8988T (cell line): ENCODE measurements around the gene ZCCHC10.
"Not testable (repeated sequence)": the region's sequence is repeated elsewhere in the genome, so short reads cannot be mapped to it uniquely, and the experiment has no call there.

Source experiments
- DNase-seq: peaks from one replicate; pipeline ENCODE4 v3.0.0; 2011

The ZCCHC10 gene

DNA sequence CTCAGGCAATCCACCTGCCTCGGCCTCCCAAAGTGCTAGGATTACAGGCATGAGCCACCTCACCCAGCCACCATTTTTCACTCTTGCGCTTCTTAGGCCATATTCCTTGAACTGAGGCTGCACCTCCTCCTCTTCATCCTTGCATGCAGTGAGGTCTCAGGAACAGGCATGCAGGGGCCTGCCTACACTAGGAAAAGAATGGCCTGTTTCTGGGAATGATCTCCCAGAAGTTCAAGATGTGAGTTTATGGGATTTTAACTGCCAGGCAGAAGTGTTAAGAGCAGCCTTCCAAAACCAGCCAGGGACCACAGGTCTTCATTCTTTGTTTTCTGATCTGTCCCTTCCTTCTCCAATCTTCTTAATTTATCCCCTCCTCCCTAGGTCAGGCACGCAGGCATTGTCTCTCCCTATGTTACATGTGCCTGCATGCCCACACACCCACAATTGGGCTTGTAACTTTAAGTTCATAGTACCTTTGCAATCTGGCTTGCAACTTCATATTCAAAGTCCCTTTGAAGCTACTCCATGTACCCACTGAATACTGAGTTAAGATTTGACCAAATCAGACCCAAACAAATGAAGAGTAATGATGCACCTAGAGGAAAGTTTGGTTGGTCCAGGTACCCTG lies 14.9 kb upstream of the ZCCHC10 start:
- no peak for DNase-seq

GRCh38 chr5:133036677-133037076 lies 10.3 kb upstream of the ZCCHC10 start:
- DNase-seq, result not testable (repeated sequence)

GRCh38 chr5:133035224-133035623 lies 8.9 kb upstream of the ZCCHC10 start:
- no peak for DNase-seq

- DNase-seq, result no peak
Observed at GRCh38 chr5:133034064-133034463, 7.7 kb upstream of the ZCCHC10 start.

DNA sequence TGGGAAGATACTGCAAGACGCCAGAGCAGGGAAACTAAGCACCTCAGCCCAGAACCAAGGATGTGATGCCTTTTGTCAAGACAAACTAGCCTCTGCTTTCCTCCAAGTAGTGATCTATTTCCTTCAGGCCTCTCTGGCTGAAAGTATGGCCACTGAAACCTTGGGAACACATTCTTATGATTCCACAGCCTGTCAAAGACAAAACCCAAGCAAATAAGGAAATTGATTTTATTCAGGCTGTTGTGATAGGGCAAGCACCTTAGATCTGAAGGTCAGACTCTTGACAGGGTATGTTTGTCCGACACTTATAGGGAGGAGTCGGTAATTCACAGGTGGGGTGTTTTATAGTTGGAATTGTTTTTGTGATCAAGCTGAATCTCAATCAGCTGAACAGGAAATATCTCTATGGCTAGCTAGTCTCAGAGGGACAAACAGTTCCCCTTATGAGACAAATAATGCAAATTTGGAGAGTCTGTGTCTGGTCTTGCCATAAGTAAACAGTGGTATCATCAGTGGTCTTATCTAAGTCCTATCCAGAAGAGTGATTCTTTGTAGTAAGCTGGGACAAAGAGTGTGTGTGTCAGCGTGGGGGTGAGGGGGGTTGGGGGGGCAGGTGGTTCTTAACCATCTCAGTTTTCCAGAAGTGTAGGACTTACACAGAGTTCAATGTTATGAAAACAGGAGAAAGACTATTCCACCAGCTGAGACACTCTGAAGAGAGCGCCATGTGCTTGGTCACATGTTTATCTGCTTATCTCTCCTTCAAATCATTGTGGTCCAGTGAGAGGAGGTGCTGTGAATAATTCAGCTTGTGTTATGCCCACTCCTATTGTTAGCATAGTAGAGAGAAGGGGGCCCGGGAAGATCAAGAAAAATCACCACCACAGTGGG lies 6.7 kb upstream of the ZCCHC10 start:
- DNase-seq, result no peak

DNA sequence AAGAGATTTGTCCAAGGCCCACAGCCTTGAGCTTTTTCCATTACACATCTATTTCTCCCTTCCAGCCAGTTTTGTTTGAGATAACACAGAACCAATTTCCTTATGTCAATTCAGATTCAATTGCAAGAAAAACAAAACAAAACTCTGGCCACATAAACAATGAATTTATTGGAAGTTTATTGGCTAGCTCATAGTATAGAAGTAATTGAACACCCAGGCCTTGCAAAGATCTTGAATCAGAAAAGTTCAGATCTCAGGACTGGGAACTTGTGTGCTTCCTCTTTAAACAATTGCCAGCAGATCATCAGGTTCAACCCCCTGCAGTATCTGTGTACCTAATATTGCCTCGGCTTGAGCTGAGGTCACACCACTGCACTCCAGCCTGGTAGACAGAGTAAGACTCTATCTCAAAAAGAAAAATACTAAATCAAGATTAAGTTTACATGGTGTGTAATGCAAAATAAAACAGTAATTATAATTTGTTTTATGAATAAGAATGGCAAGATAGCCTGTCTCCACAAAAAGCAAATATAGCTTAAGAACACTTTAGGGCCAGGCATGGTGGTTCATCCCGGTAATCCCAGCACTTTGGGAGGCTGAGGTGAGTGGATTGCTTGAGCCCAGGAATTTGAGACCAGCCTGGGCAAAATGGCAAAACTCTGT lies 4.1 kb upstream of the ZCCHC10 start:
- DNase-seq, result no peak

DNA sequence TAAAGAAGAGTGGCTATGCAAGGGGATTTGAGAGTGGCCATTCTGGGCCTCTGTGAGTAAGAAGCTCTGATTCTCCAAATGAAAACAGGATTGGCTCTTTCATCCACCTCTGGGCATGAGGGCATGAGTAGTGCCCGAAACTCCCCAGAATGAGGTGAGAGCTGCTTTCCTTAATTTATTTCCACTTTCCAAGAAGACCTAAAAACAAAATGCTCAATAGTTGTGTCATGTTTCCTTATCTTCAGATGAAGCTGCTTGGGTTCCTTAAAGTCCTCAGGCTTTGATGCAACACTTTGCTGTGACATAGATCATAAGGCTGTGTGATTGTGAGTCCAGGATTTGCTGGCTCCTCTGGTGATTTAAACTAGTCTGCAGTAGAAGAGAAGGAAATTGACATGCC lies 3.1 kb upstream of the ZCCHC10 start:
- DNase-seq, result no peak

DNA sequence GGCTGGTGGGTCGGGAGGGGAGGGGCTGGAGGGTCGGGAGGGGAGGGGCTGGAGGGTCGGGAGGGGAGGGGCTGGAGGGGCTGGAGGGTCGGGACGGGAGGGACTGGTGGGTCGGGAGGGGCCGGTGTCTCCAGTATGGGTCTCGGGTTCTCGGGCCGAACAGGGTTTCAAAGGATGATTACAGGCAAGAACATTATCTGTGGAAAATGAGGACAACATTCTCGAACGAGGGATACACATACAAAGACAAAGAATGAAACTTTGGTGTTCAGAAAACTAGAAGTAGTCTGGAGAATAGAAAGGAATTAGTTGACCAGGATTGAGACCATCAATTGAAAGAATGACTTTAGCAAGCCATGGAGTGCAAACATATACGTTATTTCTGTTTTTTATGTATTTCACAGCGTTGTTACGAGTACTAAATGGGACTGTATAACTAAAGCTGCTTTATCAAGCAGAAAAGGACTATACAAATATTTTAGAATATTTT lies 360 bp upstream of the ZCCHC10 start:
- DNase-seq, result no peak

GRCh38 chr5:133019471-133019870 lies 6.9 kb downstream of the ZCCHC10 start:
- not testable (repeated sequence) for DNase-seq

GRCh38 chr5:133017964-133018363 lies 8.4 kb downstream of the ZCCHC10 start:
- no peak for DNase-seq

DNA sequence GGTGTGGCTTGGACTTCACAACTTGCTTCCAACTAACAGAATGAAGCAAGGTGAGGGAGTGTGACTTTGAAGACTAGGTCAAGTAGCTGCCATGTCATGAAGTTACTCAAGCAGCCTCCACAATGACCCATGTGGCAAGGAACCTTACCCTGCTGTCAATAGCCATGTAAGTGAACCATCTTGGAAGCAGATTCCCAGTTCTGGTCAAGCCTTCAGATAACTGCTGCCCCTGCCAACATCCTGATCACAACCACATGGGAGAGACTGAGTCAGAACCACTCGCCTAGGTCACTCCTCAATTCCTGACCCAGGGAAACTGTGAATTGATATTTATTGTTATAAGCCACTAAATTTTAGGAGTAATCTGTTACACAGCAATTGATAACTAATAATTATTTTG lies 10.9 kb downstream of the ZCCHC10 start:
- DNase-seq, result no peak

DNA sequence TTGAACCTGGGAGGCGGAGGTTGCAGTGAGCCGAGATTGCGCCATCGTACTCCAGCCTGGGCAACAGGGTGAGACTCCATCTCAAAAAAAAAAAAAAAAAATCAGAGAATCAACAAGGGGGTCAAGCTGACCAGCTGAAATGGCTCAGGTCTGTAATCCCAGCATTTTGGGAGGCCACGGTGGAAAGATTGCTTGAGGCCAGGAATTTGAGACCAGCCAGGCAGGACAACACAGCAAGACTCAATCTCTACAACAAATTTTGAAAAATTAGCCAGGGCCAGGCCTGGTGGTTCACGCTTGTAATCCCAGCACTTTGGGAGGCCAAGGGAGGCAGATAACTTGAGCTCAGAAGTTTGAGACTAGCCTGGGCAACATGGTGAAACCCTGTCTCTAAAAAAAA lies 17.9 kb downstream of the ZCCHC10 start:
- not testable (repeated sequence) for DNase-seq

- DNase-seq, result no peak
Observed at GRCh38 chr5:133006653-133007052, 19.7 kb downstream of the ZCCHC10 start.

GRCh38 chr5:132999246-132999645 lies 27.1 kb downstream of the ZCCHC10 start:
- no peak for DNase-seq

DNA sequence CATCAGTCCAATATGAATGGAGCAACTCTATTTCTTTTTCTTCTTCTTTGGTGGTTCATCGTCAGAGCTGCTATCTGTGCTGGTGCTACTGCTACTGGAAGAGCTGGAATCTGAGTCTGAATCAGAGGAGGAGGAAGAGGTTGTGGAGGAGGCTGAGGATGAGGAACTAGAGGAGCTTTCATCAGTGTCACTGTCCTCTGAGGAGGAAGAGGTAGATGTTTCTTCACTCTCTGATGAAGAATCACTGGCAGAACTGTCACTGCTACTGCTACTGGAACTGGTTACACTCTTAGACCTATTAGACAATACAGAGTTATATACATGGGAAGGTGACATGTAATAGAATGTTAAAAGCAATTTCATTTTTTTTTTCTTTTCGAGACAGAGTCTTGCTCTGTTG lies 27.8 kb downstream of the ZCCHC10 start:
- DNase-seq, result no peak

GRCh38 chr5:132996307-132996706 lies 30.0 kb downstream of the ZCCHC10 start:
- DNase-seq, result no peak

GRCh38 chr5:132987531-132988408 lies 38.6 kb downstream of the ZCCHC10 start:
- DNase-seq, result no peak

GRCh38 chr5:132982971-132983370 lies 43.4 kb downstream of the ZCCHC10 start:
- DNase-seq, result not testable (repeated sequence)

DNA sequence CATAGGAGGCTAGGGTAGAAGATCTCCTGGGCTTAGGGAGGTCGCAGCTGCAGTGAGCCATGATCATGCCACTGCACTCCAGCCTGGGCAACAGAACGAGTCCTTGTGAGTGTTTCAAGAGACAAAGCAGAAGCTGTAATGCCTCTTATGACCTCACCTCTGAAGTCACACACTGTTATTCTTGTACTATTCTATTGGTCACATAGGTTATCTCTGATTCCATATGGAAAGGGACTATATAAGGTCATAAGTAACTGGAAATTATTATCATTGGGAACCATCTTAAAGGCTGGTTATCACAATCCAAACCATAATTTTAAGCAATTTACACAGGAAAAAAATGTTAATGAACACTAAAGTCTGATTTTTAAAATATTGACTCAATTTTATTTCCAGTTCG lies 45.1 kb downstream of the ZCCHC10 start:
- no peak for DNase-seq

GRCh38 chr5:132979976-132980375 lies 46.4 kb downstream of the ZCCHC10 start:
- no peak for DNase-seq

DNA sequence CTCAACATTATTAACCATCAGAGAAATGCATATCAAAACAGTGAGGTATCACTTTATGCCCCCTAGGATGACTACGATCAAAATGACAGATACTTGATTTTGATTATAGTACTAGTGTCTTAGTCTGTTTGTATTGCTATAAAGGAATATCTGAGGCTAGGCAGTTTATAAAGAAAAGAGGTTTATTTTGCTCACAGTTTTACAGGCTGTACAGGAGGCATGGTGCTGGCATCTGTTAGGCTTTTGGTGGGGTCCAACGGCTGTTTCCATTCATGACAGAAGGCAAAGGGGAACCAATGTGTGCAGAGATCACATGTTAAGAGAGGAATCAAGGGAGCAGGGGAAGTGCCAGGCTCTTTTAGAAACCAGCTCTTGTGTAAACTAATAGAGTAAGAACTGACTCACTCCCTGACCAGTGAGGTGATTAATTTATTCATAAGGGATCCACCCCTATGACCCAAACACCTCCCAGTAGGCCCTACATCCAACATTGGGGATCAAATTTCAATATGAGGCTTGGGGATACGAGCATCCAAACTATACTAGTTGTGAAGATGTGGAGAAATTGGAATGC lies 46.9 kb downstream of the ZCCHC10 start:
- DNase-seq, result no peak

GRCh38 chr5:132976852-132977251 lies 49.5 kb downstream of the ZCCHC10 start:
- DNase-seq, result no peak
